OCI-LY3 (cell line): ENCODE results near the gene SMAD6.

Source experiments
- H2AFZ ChIP-seq: fragments of 200-600, 300-600 bp; shearing (Covaris generic); 2 replicates; pipeline ENCODE4 v1.6.0; 2014; ENCODE audit warnings: antibody characterized with exemption, low read depth, low read length
- H3K27ac ChIP-seq: fragments of 200-600, 300-600 bp; sonication (generic); 2 replicates; pipeline ENCODE4 v1.5.1; 2014; ENCODE audit warnings: mild to moderate bottlenecking, low read length, moderate library complexity, mixed read lengths
- H3K27me3 ChIP-seq: fragments of 200-600, 300-600 bp; sonication (generic); 2 replicates; pipeline ENCODE4 v1.6.1; 2014; ENCODE audit warnings: low read depth, low read length, mixed read lengths
- H3K36me3 ChIP-seq: fragments of 200-600, 300-600 bp; sonication (generic); replicated peaks from 2 replicates; pipeline ENCODE3; 2014; ENCODE audit warnings: low read depth, low read length, mixed read lengths
- H3K4me1 ChIP-seq: fragments of 300-600, 200-600 bp; sonication (generic); 2 replicates; pipeline ENCODE4 v1.6.1; 2014; ENCODE audit warnings: low read length, mixed read lengths
- H3K4me2 ChIP-seq: fragments of 200-600, 300-600 bp; sonication (generic); 2 replicates; pipeline ENCODE4 v1.6.1; 2014; ENCODE audit warnings: low read length, mixed read lengths
- H3K4me3 ChIP-seq: fragments of 300-600, 200-600 bp; sonication (generic); 2 replicates; pipeline ENCODE4 v1.5.1; 2014; ENCODE audit warnings: antibody characterized with exemption, mild to moderate bottlenecking, low read length, moderate library complexity
- H3K79me2 ChIP-seq: fragments of 300-600, 200-600 bp; shearing (Covaris generic); 2 replicates; pipeline ENCODE4 v1.6.1; 2014; ENCODE audit warnings: mild to moderate bottlenecking, low read length, mixed read lengths
- H3K9ac ChIP-seq: fragments of 300-600, 200-600 bp; shearing (Covaris generic); 2 replicates; pipeline ENCODE4 v1.6.0; 2014; ENCODE audit warnings: mild to moderate bottlenecking, low read length, moderate library complexity
- H3K9me3 ChIP-seq: fragments of 200-600, 300-600 bp; shearing (Covaris generic); 2 replicates; pipeline ENCODE4 v1.6.1; 2014; ENCODE audit warnings: low read length, mixed read lengths; ENCODE audit not compliant: insufficient read depth
- H4K20me1 ChIP-seq: fragments of 200-600, 300-600 bp; sonication (generic); 2 replicates; pipeline ENCODE4 v1.6.1; 2016; ENCODE audit warnings: low read length, mixed read lengths; ENCODE audit not compliant: insufficient read depth
- CTCF ChIP-seq: fragments of 200-600, 300-600 bp; sonication (generic); IDR thresholded peaks from 2 replicates; pipeline ENCODE4 v1.5.1; 2014; ENCODE audit warnings: antibody characterized with exemption, low read length, low read depth
- EZH2phosphoT487 ChIP-seq: fragments of 200-600 bp; shearing (Covaris generic); IDR thresholded peaks from 2 replicates; pipeline ENCODE4 v1.6.1; 2018; ENCODE audit warnings: antibody characterized with exemption, mixed run types, low read depth

Gene SMAD6

GRCh38 chr15:66748708-66749035 lies 46.6 kb downstream of the SMAD6 start:
- no peak overlapping the region for H3K4me2 ChIP-seq
- no peak overlapping the region for H3K9ac ChIP-seq
- H3K36me3 ChIP-seq: no peaks in the 10 kb centered on the region
- no peaks in the 10 kb centered on the region for H3K27me3 ChIP-seq
- H3K9me3 ChIP-seq: no peaks in the 10 kb centered on the region
- TF ChIP-seq EZH2phosphoT487 (no peak), CTCF (no peak)
- H3K27ac ChIP-seq: no peak overlapping the region
- no peaks in the 10 kb centered on the region for H4K20me1 ChIP-seq
- H3K79me2 ChIP-seq: no peaks in the 10 kb centered on the region
- peaks cover 1% of the 10 kb centered on the region for H3K4me1 ChIP-seq
- H2AFZ ChIP-seq: no peak overlapping the region
- no peak overlapping the region for H3K4me3 ChIP-seq

- Histone ChIP-seq H3K9me3 (no peaks in the 10 kb centered on the region), H3K27ac (no peak overlapping the region), H3K4me1 (peaks cover 5% of the 10 kb centered on the region), H3K36me3 (no peaks in the 10 kb centered on the region), H3K4me2 (no peak overlapping the region), H4K20me1 (no peaks in the 10 kb centered on the region), H2AFZ (no peak overlapping the region), H3K79me2 (no peaks in the 10 kb centered on the region), H3K4me3 (no peak overlapping the region), H3K9ac (no peak overlapping the region), H3K27me3 (no peaks in the 10 kb centered on the region)
- TF ChIP-seq CTCF (no peak), EZH2phosphoT487 (no peak)
Measured at GRCh38 chr15:66749841-66750575, 48.0 kb downstream of the SMAD6 start.

GRCh38 chr15:66750609-66751008 lies 48.6 kb downstream of the SMAD6 start:
- H3K4me2 ChIP-seq: no peak overlapping the region
- H2AFZ ChIP-seq: no peak overlapping the region
- no peaks in the 10 kb centered on the region for H4K20me1 ChIP-seq
- no peaks in the 10 kb centered on the region for H3K27me3 ChIP-seq
- no peaks in the 10 kb centered on the region for H3K79me2 ChIP-seq
- no peak overlapping the region for H3K4me3 ChIP-seq
- peaks cover 5% of the 10 kb centered on the region for H3K4me1 ChIP-seq
- peaks cover 4% of the 10 kb centered on the region; the same call in 1 of the 2 replicates for H3K9me3 ChIP-seq
- no peaks in the 10 kb centered on the region for H3K36me3 ChIP-seq
- H3K9ac ChIP-seq: no peak overlapping the region
- H3K27ac ChIP-seq: no peak overlapping the region
- no peak for TF ChIP-seq CTCF
- no peak for TF ChIP-seq EZH2phosphoT487

- Histone ChIP-seq H3K4me3 (no peak overlapping the region), H3K9ac (no peak overlapping the region), H2AFZ (no peak overlapping the region), H3K4me2 (no peak overlapping the region), H3K27me3 (no peaks in the 10 kb centered on the region), H4K20me1 (no peaks in the 10 kb centered on the region), H3K4me1 (peaks cover 5% of the 10 kb centered on the region), H3K36me3 (no peaks in the 10 kb centered on the region), H3K27ac (no peak overlapping the region), H3K9me3 (peaks cover 4% of the 10 kb centered on the region; the same call in 1 of the 2 replicates), H3K79me2 (no peaks in the 10 kb centered on the region)
- TF ChIP-seq CTCF (no peak), EZH2phosphoT487 (no peak)
Measured at GRCh38 chr15:66751579-66751978, 49.5 kb downstream of the SMAD6 start.
